ENCODE results near the gene CERS2. TPM values are rescaled to one million over a fixed set of nuclear protein-coding genes. Genes with fewer than 3 reads are reported as not detected.
A peak's percentile ranks its signal among the peaks of the same experiment; 100 is the strongest.

CERS2 gene
- total RNA-seq, 2 experiments from 2014 or later: 64.7 to 92.8 TPM

- Histone ChIP-seq H3K4me3 (ENCODE audit: low read depth, low read length, poor library complexity, severe bottlenecking) (peak within 1 kb of the TSS; percentile 83), H3K36me3 (ENCODE audit: insufficient read depth, low read length) (no peaks in the 10 kb centered on the region), H3K9me2 (ENCODE audit: insufficient read depth, low read length) (no peaks in the 10 kb centered on the region), H3K4me1 (ENCODE audit: insufficient read depth, low read length, poor library complexity, severe bottlenecking) (peaks cover 61% of the 10 kb centered on the region), H3K79me2 (ENCODE audit: insufficient read depth, low read depth, low read length) (peaks cover 17% of the 10 kb centered on the region; the same call in 1 of the 2 replicates), H2AFZ (ENCODE audit: low read length) (peak within 1 kb of the TSS; percentile 92), H3K9me3 (ENCODE audit: low read length) (no peaks in the 10 kb centered on the region), H3K4me2 (ENCODE audit: low read length) (peak within 1 kb of the TSS; percentile 90), H3K27ac (ENCODE audit: low read depth, low read length, poor library complexity, severe bottlenecking) (peak within 1 kb of the TSS; percentile 47), H4K20me1 (ENCODE audit: insufficient read depth, low read length) (no peaks in the 10 kb centered on the region)
- TSS peak; percentile 76 for BruUV-seq (replicated peaks)
- peak; percentile 69 for DNase-seq (ENCODE audit: low spot score)
- ChIA-PET POLR2A (interaction anchor here (0.6 to 2.3 kb wide), 9 partner anchors 11 to 1003 kb away, joined by 3 to 7 read pairs (median 4); partner anchors contain the start of gene CERS2), CTCF (ENCODE audit: unreplicated experiment) (interaction anchor here (1.4 to 1.6 kb wide), 2 partner anchors 10 to 29 kb away, joined by 4 to 6 read pairs; no protein-coding TSS in a partner anchor)
- TF ChIP-seq EZH2phosphoT487 (IDR thresholded peaks at IDR 0.05; ENCODE audit: borderline replicate concordance, low read depth, low read length) (no peak), CTCF (conservative IDR thresholded peaks at IDR 0.05; ENCODE audit: low read length) (peak; percentile 62)
- intact Hi-C loops (cut with micrococcal nuclease; ENCODE audit: unreplicated experiment): loop anchor here (1.0 to 5.0 kb wide), 2 partner anchors 27 to 51 kb away; partner anchors contain the start of gene CDC42SE1
Measured at GRCh38 chr1:151006327-151007052, 31.9 kb upstream of the CERS2 start, which contains the start of gene MINDY1. MINDY1 (minus strand) TSS chr1:151006902; CDS start chr1:151002617, 4,285 bp downstream.

DNA sequence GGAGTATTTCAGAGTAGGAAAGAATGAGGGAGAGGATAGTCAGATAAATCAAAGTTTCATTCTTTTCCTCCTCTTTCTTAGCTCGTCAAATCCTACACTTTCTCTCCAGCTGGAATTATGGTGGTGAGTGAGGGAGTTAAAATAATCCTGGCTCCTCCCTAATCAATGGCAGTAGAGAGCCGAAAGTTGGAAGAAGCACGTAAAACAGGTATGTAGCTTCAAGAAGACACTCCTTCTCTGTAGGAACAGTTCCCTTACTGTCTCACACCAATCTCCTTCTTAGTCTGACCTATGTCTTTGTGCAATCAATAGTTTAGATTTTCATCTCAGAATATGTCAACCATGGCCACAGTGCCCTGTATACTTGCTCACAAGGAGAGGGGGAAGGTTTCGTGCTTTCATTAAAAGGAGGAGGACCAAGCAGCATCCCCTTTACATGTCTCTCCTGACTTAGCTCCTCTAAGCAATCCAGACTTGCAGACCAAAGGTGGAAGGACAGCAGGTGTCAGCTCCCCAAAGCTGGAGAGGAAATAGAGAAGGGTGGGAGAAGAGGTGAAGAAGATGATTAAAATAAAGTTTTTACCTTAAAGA is 31.2 kb upstream of the CERS2 start:
- Histone ChIP-seq H3K9me3 (ENCODE audit: low read length) (no peaks in the 10 kb centered on the region), H3K4me3 (ENCODE audit: low read depth, low read length, poor library complexity, severe bottlenecking) (peak overlapping the region; percentile 68), H3K79me2 (ENCODE audit: insufficient read depth, low read depth, low read length) (peaks cover 17% of the 10 kb centered on the region; the same call in 1 of the 2 replicates), H3K4me2 (ENCODE audit: low read length) (peak overlapping the region; percentile 89), H3K4me1 (ENCODE audit: insufficient read depth, low read length, poor library complexity, severe bottlenecking) (peaks cover 61% of the 10 kb centered on the region), H4K20me1 (ENCODE audit: insufficient read depth, low read length) (no peaks in the 10 kb centered on the region), H3K9me2 (ENCODE audit: insufficient read depth, low read length) (no peaks in the 10 kb centered on the region), H3K27ac (ENCODE audit: low read depth, low read length, poor library complexity, severe bottlenecking) (peak overlapping the region; percentile 46), H2AFZ (ENCODE audit: low read length) (peak overlapping the region; percentile 92; the same call in 1 of the 2 replicates), H3K36me3 (ENCODE audit: insufficient read depth, low read length) (no peaks in the 10 kb centered on the region)
- TF ChIP-seq EZH2phosphoT487 (IDR thresholded peaks at IDR 0.05; ENCODE audit: borderline replicate concordance, low read depth, low read length) (no peak), CTCF (conservative IDR thresholded peaks at IDR 0.05; ENCODE audit: low read length) (no peak)
- POLR2A ChIA-PET: interaction anchor here (0.6 to 2.3 kb wide), 12 partner anchors 10 to 523 kb away, joined by 3 to 7 read pairs (median 4); partner anchors contain the start of gene CERS2
- intact Hi-C loops (cut with micrococcal nuclease; ENCODE audit: unreplicated experiment): loop anchor here (1.0 to 5.0 kb wide), 2 partner anchors 27 to 51 kb away; partner anchors contain the start of gene CDC42SE1
- no peak for DNase-seq (ENCODE audit: low spot score)
- no TSS peak for BruUV-seq (replicated peaks)
- CTCF ChIA-PET (ENCODE audit: unreplicated experiment): interaction anchor here (1.4 to 1.6 kb wide), 2 partner anchors 10 to 29 kb away, joined by 4 to 6 read pairs; no protein-coding TSS in a partner anchor
